ENCODE measurements around the gene IL2RG. TPM values are rescaled to one million over a fixed set of nuclear protein-coding genes. Genes with fewer than 3 reads are reported as not detected.

IL2RG gene
- total RNA-seq, 1 experiment from 2014 or later = not detected

GRCh38 chrX:71158603-71159002 is 47.2 kb upstream of the IL2RG start:
- H2AFZ ChIP-seq (ENCODE audit: low read length) = no peak overlapping the region
- CTCF ChIA-PET = no interaction called here
- no peaks in the 10 kb centered on the region for H3K9me3 ChIP-seq (ENCODE audit: low read length)
- H3K36me3 ChIP-seq (ENCODE audit: low read depth, low read length) = no peaks in the 10 kb centered on the region
- intact Hi-C loops (cut with micrococcal nuclease) = no loop called here
- no peak overlapping the region for H3K9ac ChIP-seq (ENCODE audit: low read length)
- no peaks in the 10 kb centered on the region for H3K4me1 ChIP-seq (ENCODE audit: insufficient read depth, low read length)
- no peaks in the 10 kb centered on the region for H4K20me1 ChIP-seq (ENCODE audit: low read length)
- BruUV-seq (replicated peaks) = no TSS peak
- ATAC-seq (no peak), DNase-seq (no peak)
- POLR2A ChIA-PET (ENCODE audit: unreplicated experiment) = no interaction called here
- H3K79me2 ChIP-seq (ENCODE audit: low read length) = no peaks in the 10 kb centered on the region
- H3K27me3 ChIP-seq (ENCODE audit: low read length) = no peaks in the 10 kb centered on the region
- no peak overlapping the region for H3K4me3 ChIP-seq (ENCODE audit: low read length)
- no peak for TF ChIP-seq EZH2phosphoT487 (IDR thresholded peaks at IDR 0.05; ENCODE audit: borderline replicate concordance, low read length)
- TF ChIP-seq, protein P1, sequence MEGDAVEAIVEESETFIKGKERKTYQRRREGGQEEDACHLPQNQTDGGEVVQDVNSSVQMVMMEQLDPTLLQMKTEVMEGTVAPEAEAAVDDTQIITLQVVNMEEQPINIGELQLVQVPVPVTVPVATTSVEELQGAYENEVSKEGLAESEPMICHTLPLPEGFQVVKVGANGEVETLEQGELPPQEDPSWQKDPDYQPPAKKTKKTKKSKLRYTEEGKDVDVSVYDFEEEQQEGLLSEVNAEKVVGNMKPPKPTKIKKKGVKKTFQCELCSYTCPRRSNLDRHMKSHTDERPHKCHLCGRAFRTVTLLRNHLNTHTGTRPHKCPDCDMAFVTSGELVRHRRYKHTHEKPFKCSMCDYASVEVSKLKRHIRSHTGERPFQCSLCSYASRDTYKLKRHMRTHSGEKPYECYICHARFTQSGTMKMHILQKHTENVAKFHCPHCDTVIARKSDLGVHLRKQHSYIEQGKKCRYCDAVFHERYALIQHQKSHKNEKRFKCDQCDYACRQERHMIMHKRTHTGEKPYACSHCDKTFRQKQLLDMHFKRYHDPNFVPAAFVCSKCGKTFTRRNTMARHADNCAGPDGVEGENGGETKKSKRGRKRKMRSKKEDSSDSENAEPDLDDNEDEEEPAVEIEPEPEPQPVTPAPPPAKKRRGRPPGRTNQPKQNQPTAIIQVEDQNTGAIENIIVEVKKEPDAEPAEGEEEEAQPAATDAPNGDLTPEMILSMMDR (conservative IDR thresholded peaks at IDR 0.05; ENCODE audit: low read depth, low read length) = no peak
- no peak for TF ChIP-seq EZH2 (IDR thresholded peaks at IDR 0.05; ENCODE audit: low read length, unreplicated experiment)
- H3K4me2 ChIP-seq (ENCODE audit: low read length) = no peak overlapping the region
- H3K9me2 ChIP-seq (replicated peaks; ENCODE audit: low read length) = no peaks in the 10 kb centered on the region
- H3K27ac ChIP-seq (ENCODE audit: low read length) = no peak overlapping the region
- H3F3A ChIP-seq (ENCODE audit: low read length, unreplicated experiment) = no peaks in the 10 kb centered on the region

GRCh38 chrX:71154641-71155040 is 43.3 kb upstream of the IL2RG start:
- intact Hi-C loops (cut with micrococcal nuclease) = no loop called here
- Histone ChIP-seq H3K27me3 (ENCODE audit: low read length) (no peaks in the 10 kb centered on the region), H3K79me2 (ENCODE audit: low read length) (no peaks in the 10 kb centered on the region), H3K36me3 (ENCODE audit: low read depth, low read length) (no peaks in the 10 kb centered on the region), H3K9me3 (ENCODE audit: low read length) (no peaks in the 10 kb centered on the region), H4K20me1 (ENCODE audit: low read length) (no peaks in the 10 kb centered on the region), H3K9ac (ENCODE audit: low read length) (no peak overlapping the region), H3K9me2 (replicated peaks; ENCODE audit: low read length) (no peaks in the 10 kb centered on the region), H3K4me1 (ENCODE audit: insufficient read depth, low read length) (no peaks in the 10 kb centered on the region), H3K4me3 (ENCODE audit: low read length) (no peak overlapping the region), H3F3A (ENCODE audit: low read length, unreplicated experiment) (no peaks in the 10 kb centered on the region), H3K4me2 (ENCODE audit: low read length) (no peak overlapping the region), H3K27ac (ENCODE audit: low read length) (no peak overlapping the region), H2AFZ (ENCODE audit: low read length) (no peak overlapping the region)
- DNase-seq (no peak), ATAC-seq (no peak)
- CTCF ChIA-PET = no interaction called here
- no TSS peak for BruUV-seq (replicated peaks)
- POLR2A ChIA-PET (ENCODE audit: unreplicated experiment) = no interaction called here
- TF ChIP-seq EZH2phosphoT487 (IDR thresholded peaks at IDR 0.05; ENCODE audit: borderline replicate concordance, low read length) (no peak), EZH2 (IDR thresholded peaks at IDR 0.05; ENCODE audit: low read length, unreplicated experiment) (no peak)
- TF ChIP-seq, protein P1 (conservative IDR thresholded peaks at IDR 0.05; ENCODE audit: low read depth, low read length) = no peak

DNA sequence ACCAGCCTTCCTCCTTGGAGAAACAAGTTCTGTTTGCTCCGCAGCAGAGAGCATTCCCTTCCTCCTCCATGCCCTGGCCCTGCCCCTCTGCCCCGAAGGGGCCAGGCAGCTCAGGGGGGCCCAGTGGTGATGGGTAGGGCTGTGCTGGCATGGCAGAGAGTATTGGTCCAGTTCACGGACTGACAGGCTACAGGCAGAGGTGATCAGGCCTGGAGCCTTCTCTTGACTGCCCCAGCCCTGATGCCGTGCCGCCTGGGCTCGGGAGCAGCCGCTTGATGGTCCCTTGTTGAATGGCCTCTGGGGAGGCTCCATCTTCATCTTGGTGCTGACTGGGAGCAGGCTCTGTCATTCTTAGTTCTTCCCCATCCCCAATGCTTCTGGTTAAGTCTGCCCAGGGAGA is 42.8 kb upstream of the IL2RG start:
- no peaks in the 10 kb centered on the region for H3K27me3 ChIP-seq (ENCODE audit: low read length)
- intact Hi-C loops (cut with micrococcal nuclease) = no loop called here
- ChIA-PET CTCF (no interaction called here), POLR2A (ENCODE audit: unreplicated experiment) (no interaction called here)
- H3K9me2 ChIP-seq (replicated peaks; ENCODE audit: low read length) = no peaks in the 10 kb centered on the region
- no peaks in the 10 kb centered on the region for H3K9me3 ChIP-seq (ENCODE audit: low read length)
- no peak overlapping the region for H3K27ac ChIP-seq (ENCODE audit: low read length)
- no peaks in the 10 kb centered on the region for H4K20me1 ChIP-seq (ENCODE audit: low read length)
- no peak overlapping the region for H3K4me3 ChIP-seq (ENCODE audit: low read length)
- H3F3A ChIP-seq (ENCODE audit: low read length, unreplicated experiment) = no peaks in the 10 kb centered on the region
- no peak overlapping the region for H3K4me2 ChIP-seq (ENCODE audit: low read length)
- no TSS peak for BruUV-seq (replicated peaks)
- TF ChIP-seq EZH2phosphoT487 (IDR thresholded peaks at IDR 0.05; ENCODE audit: borderline replicate concordance, low read length) (no peak), EZH2 (IDR thresholded peaks at IDR 0.05; ENCODE audit: low read length, unreplicated experiment) (no peak)
- TF ChIP-seq, protein P1 (conservative IDR thresholded peaks at IDR 0.05; ENCODE audit: low read depth, low read length) = no peak
- ATAC-seq (no peak), DNase-seq (no peak)
- H3K9ac ChIP-seq (ENCODE audit: low read length) = no peak overlapping the region
- H3K4me1 ChIP-seq (ENCODE audit: insufficient read depth, low read length) = no peaks in the 10 kb centered on the region
- no peaks in the 10 kb centered on the region for H3K36me3 ChIP-seq (ENCODE audit: low read depth, low read length)
- H2AFZ ChIP-seq (ENCODE audit: low read length) = no peak overlapping the region
- no peaks in the 10 kb centered on the region for H3K79me2 ChIP-seq (ENCODE audit: low read length)
